Nephron (organoid): Measurements from ENCODE around the gene PTPN11.

Experiments used
- H3K27ac Mint-ChIP-seq, 3 experiments: 2 replicates each; pipeline ENCODE4 v1.8.0; 2020; ENCODE audit warnings: mixed read lengths in 3 of 3, mild to moderate bottlenecking in 2 of 3, moderate library complexity in 1 of 3
- H3K27me3 Mint-ChIP-seq: 2 replicates; pipeline ENCODE4 v1.8.0; 2021; ENCODE audit warnings: low read depth, mild to moderate bottlenecking, moderate library complexity, mixed read lengths
- H3K36me3 Mint-ChIP-seq: 2 replicates; pipeline ENCODE4 v1.8.0; 2020; ENCODE audit warnings: low read depth, mixed read lengths
- H3K4me1 Mint-ChIP-seq: 2 replicates; pipeline ENCODE4 v1.8.0; 2020; ENCODE audit warnings: mixed read lengths
- H3K4me3 Mint-ChIP-seq, 3 experiments: 2 replicates each; pipeline ENCODE4 v1.8.0; 2020; ENCODE audit warnings: mild to moderate bottlenecking in 3 of 3, mixed read lengths in 3 of 3, moderate library complexity in 2 of 3
- H3K9me3 Mint-ChIP-seq: 2 replicates; pipeline ENCODE4 v1.8.0; 2020; ENCODE audit warnings: mixed read lengths
- TF ChIP-seq, protein P1 (sequence below), 3 experiments: fragments of 200-600 bp; sonication (generic); IDR thresholded peaks; one replicate each; pipeline ENCODE4 v1.5.0; 2021; ENCODE audit warnings: antibody characterized with exemption in 3 of 3; ENCODE audit not compliant: unreplicated experiment in 3 of 3

Gene PTPN11

DNA sequence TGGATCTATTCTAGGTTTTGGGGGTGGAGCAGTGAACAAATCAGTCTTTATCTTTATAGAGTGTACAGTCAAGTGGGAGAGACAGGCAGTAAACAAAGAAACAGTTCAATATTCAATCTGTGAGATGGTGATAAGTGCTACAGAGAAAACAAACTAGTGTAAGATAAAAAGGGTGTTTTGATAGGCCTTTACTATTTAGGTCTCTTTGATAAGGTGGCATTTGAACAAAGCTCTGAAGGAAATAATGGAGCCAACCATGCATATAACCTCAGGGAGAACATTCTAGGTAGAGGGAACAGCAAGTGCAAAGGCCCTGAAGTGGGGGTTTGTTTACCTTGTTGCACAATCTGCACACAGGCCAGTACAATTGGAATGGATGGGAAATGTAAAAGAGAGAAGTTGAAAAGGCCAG is 47.3 kb downstream of the PTPN11 start:
- Mint-ChIP-seq H3K9me3 (no peaks in the 10 kb centered on the region), H3K4me1 (no peaks in the 10 kb centered on the region), H3K36me3 (peaks cover 19% of the 10 kb centered on the region), H3K4me3 (no peak overlapping the region), H3K27me3 (no peaks in the 10 kb centered on the region), H3K27ac (no peak overlapping the region)
- TF ChIP-seq, protein P1, sequence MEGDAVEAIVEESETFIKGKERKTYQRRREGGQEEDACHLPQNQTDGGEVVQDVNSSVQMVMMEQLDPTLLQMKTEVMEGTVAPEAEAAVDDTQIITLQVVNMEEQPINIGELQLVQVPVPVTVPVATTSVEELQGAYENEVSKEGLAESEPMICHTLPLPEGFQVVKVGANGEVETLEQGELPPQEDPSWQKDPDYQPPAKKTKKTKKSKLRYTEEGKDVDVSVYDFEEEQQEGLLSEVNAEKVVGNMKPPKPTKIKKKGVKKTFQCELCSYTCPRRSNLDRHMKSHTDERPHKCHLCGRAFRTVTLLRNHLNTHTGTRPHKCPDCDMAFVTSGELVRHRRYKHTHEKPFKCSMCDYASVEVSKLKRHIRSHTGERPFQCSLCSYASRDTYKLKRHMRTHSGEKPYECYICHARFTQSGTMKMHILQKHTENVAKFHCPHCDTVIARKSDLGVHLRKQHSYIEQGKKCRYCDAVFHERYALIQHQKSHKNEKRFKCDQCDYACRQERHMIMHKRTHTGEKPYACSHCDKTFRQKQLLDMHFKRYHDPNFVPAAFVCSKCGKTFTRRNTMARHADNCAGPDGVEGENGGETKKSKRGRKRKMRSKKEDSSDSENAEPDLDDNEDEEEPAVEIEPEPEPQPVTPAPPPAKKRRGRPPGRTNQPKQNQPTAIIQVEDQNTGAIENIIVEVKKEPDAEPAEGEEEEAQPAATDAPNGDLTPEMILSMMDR (IDR thresholded peaks at IDR 0.05; ENCODE audit: unreplicated experiment in 3 of 3), result no peak

DNA sequence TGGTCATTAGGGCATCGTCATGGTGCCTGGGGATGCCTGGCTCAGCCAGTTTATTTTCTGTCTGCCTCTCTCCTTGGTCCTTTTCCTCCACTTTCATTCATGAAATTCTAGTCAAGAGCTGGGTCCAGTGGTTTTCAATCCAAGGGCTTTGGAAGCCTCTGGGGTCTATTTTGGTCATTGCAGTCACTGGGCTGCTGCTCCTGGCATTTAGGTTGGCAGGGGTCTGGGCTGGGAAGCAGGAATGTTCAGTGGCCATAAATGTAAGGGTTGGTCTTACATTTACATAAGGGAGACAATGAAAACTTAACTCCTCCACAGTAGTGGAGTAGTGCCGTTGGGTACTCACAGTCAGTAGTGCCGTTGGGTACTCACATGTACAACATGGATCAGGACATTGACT is 48.1 kb downstream of the PTPN11 start:
- no peaks in the 10 kb centered on the region for H3K4me1 Mint-ChIP-seq
- H3K9me3 Mint-ChIP-seq, result no peaks in the 10 kb centered on the region
- H3K4me3 Mint-ChIP-seq, result no peak overlapping the region
- peaks cover 22% of the 10 kb centered on the region for H3K36me3 Mint-ChIP-seq
- TF ChIP-seq, protein P1 (IDR thresholded peaks at IDR 0.05; ENCODE audit: unreplicated experiment in 3 of 3), result no peak
- no peak overlapping the region for H3K27ac Mint-ChIP-seq
- no peaks in the 10 kb centered on the region for H3K27me3 Mint-ChIP-seq

DNA sequence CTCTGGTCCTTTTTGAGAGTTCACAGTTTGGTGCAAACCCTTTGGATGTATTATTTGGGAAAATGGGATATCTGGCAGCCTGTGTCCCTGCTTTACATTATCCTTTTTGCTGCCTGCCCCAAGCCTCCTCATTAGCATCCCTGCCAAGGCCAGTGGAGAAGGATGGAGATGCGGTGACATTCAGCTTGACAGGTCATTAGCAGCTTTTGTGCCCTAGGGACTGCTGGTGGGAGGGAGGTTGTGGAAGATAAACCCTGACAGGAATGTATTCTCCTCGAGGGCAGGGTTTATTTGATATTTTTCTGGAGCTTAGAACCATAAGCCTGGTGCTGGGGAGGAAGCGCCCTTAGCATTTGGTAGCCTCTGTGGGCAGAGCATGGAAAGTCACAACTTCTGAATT is 49.3 kb downstream of the PTPN11 start:
- no peak overlapping the region for H3K27ac Mint-ChIP-seq
- peaks cover 28% of the 10 kb centered on the region for H3K36me3 Mint-ChIP-seq
- TF ChIP-seq, protein P1 (IDR thresholded peaks at IDR 0.05; ENCODE audit: unreplicated experiment in 3 of 3), result no peak
- no peaks in the 10 kb centered on the region for H3K27me3 Mint-ChIP-seq
- no peaks in the 10 kb centered on the region for H3K9me3 Mint-ChIP-seq
- H3K4me3 Mint-ChIP-seq, result no peak overlapping the region
- no peaks in the 10 kb centered on the region for H3K4me1 Mint-ChIP-seq

DNA sequence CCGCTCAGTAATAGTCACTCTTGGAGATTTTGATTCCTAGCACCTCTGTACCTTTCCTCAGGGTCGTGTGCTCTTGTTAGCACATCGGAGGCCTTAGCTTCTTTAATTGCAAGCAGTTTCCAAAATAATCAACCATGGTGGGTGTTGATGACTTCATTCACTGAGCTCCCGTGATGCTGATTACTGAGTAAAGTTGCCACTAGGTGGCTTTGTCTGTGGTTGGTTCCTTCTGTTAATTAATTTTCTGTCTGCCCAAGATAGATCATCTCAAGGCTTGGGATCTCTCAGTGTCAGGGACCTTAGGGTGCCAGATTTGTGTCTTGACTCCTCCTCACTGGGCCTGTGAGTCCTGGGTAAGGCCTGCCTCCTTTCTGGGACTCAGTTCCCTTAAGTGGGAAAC is 54.3 kb downstream of the PTPN11 start:
- H3K27ac Mint-ChIP-seq, result no peak overlapping the region

DNA sequence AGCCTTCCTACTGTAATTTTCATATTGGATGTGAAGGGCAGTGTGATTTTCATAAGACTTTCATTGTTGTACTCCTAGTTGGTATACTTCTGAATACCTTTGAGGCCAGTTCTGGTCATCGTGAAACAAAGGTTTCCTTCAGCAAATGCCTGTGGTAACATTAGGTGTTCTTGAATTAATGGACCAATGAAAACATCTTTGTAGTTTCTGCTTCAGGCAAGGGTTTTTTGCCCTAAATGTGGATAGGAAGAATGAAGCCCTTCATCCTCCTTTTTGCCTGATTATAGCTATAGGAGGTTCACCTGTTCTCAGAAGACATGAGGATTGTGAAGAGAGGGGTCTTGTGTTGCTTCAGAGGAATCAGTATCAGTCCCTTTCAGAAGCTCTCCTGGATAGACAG is 60.7 kb downstream of the PTPN11 start:
- no peaks in the 10 kb centered on the region for H3K4me1 Mint-ChIP-seq
- H3K27ac Mint-ChIP-seq, result no peak overlapping the region
- peaks cover 92% of the 10 kb centered on the region for H3K36me3 Mint-ChIP-seq
- TF ChIP-seq, protein P1 (IDR thresholded peaks at IDR 0.05; ENCODE audit: unreplicated experiment in 3 of 3), result no peak
- no peaks in the 10 kb centered on the region for H3K27me3 Mint-ChIP-seq
- no peak overlapping the region for H3K4me3 Mint-ChIP-seq
- H3K9me3 Mint-ChIP-seq, result peaks cover 13% of the 10 kb centered on the region

More for the DNA sequence above, 54.3 kb downstream of the PTPN11 start:
- TF ChIP-seq, protein P1 (IDR thresholded peaks at IDR 0.05; ENCODE audit: unreplicated experiment in 3 of 3), result peak in 2 of 3 experiments; percentile 9 to 12
- H3K36me3 Mint-ChIP-seq, result peaks cover 47% of the 10 kb centered on the region
- no peaks in the 10 kb centered on the region for H3K27me3 Mint-ChIP-seq
- no peak overlapping the region for H3K4me3 Mint-ChIP-seq
- peaks cover 2% of the 10 kb centered on the region for H3K9me3 Mint-ChIP-seq
- H3K4me1 Mint-ChIP-seq, result no peaks in the 10 kb centered on the region

DNA sequence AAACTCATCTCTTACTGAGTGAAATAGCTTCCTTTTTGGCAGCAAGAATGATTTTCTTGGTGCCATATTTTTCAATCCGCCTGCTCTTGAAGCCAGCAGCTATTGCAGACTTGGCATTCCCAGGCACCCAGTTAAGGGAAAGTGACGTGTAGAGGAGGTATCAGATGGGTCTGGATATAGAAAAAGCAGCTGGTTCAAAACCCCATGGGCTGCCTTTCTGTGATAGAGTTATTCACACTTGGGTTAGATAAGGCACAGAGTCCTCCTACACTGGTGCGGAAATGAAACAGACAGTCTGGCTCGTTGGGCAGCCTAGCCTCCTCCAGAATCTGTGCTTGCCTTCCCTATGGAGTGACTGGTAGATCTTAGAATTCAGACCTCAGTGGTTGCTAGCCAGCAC is 62.2 kb downstream of the PTPN11 start:
- Mint-ChIP-seq H3K9me3 (peaks cover 13% of the 10 kb centered on the region), H3K4me3 (no peak overlapping the region), H3K27ac (no peak overlapping the region), H3K4me1 (no peaks in the 10 kb centered on the region), H3K27me3 (no peaks in the 10 kb centered on the region), H3K36me3 (peaks cover 89% of the 10 kb centered on the region)
- TF ChIP-seq, protein P1 (IDR thresholded peaks at IDR 0.05; ENCODE audit: unreplicated experiment in 3 of 3), result no peak
